COLO668 (cell line): Measurements from ENCODE around the gene KERA.

Experiments
- DNase-seq: peaks from one replicate; lab custom pipeline; 2025; ENCODE audit not compliant: unreplicated experiment; lab: John Stamatoyannopoulos, UW

KERA gene

GRCh38 chr12:91074154-91074709, 16.4 kb upstream of the KERA start:
- DNase-seq, result no peak

- no peak for DNase-seq
Observed at GRCh38 chr12:91073426-91073825, 15.6 kb upstream of the KERA start.

GRCh38 chr12:91072931-91073330, 15.1 kb upstream of the KERA start:
- peak; percentile 14 for DNase-seq

- no peak for DNase-seq
Observed at GRCh38 chr12:91070936-91071335, 13.1 kb upstream of the KERA start.

GRCh38 chr12:91065396-91065795, 7.6 kb upstream of the KERA start:
- no peak for DNase-seq

GRCh38 chr12:91064640-91065039, 6.8 kb upstream of the KERA start:
- DNase-seq, result no peak

GRCh38 chr12:91061091-91061490, 3.3 kb upstream of the KERA start:
- DNase-seq, result no peak

GRCh38 chr12:91059211-91059610, 1.4 kb upstream of the KERA start:
- no peak for DNase-seq

- no peak for DNase-seq
Observed at GRCh38 chr12:91058786-91059185, 962 bp upstream of the KERA start.

- DNase-seq, result no peak
Observed at GRCh38 chr12:91056488-91056887, 1.3 kb downstream of the KERA start.

- DNase-seq, result no peak
Observed at GRCh38 chr12:91055976-91056375, 1.8 kb downstream of the KERA start.

- DNase-seq, result no peak
Observed at GRCh38 chr12:91053951-91054715, 3.7 kb downstream of the KERA start.

- no peak for DNase-seq
Observed at GRCh38 chr12:91052026-91052425, 5.8 kb downstream of the KERA start.

GRCh38 chr12:91044586-91044985, 13.2 kb downstream of the KERA start:
- no peak for DNase-seq

- no peak for DNase-seq
Observed at GRCh38 chr12:91043408-91043807, 14.4 kb downstream of the KERA start.

- DNase-seq, result no peak
Observed at GRCh38 chr12:91040096-91040755, 17.6 kb downstream of the KERA start.

- DNase-seq, result no peak
Observed at GRCh38 chr12:91037276-91037675, 20.5 kb downstream of the KERA start.

GRCh38 chr12:91033251-91033650, 24.6 kb downstream of the KERA start:
- no peak for DNase-seq

- DNase-seq, result no peak
Observed at GRCh38 chr12:91023326-91024004, 34.4 kb downstream of the KERA start.

- no peak for DNase-seq
Observed at GRCh38 chr12:91021076-91021475, 36.7 kb downstream of the KERA start.

GRCh38 chr12:91019455-91019854, 38.4 kb downstream of the KERA start:
- DNase-seq, result no peak
